ENCODE data around the gene MPPED2.

Gene MPPED2

DNA sequence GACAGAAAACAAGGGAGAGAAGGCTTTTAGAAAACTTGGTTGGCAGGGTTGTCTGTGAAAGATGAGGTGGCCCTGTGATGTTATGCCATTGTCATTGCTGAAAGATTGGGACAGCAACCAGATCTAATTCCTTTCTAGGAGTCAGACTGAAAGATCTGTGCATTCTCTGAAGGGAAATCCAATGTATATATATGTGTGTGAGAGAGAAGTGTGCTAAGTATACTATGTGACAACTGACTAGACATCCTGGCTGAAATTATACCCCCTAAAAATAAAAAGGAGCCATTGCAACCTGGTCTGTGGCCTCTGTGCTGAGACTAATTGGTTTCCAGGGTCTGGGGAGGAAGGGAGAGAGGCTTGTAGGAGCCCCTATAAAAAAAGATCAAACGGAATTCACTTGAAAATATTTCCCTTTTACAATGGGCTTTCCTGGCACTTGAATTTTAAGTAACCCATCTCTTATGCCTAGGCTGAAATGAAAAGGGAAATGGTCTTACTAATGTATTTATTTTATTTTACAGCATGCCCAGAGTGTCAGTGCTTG is 1.2 kb upstream of the MPPED2 start:
- in situ Hi-C loops (cut with HindIII; ENCODE audit: low sequenced_read_pairs) = no loop called here
- no peak overlapping the region for H3K4me3 ChIP-seq (ENCODE audit: low read depth, low read length)
- DNase-seq (ENCODE audit: low read depth, low spot score) = no peak
- TF ChIP-seq CTCF (IDR thresholded peaks at IDR 0.05; ENCODE audit: low read depth, low read length) = no peak

DNA sequence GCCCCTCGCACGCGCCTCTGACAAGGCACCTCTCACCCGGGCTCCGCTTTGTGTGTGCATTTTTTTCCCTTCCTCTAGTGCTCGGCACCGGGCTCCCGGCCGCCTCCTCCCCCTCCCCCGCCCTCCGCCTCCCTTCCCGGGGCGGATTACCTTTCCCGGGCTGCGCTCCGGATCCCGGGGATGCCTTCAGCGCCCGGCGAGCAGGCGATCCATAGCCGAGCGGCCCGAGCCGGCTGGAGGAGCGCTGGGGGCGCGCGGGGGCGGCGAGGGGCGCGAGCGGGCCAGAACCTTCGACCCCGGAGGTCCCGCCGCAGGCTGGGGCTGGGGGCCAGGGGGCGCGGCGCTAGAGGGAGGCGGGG is 282 bp downstream of the MPPED2 start:
- in situ Hi-C loops (cut with HindIII; ENCODE audit: low sequenced_read_pairs) = no loop called here
- peak overlapping the region; percentile 37 for H3K4me3 ChIP-seq (ENCODE audit: low read depth, low read length)
- no peak for DNase-seq (ENCODE audit: low read depth, low spot score)
- no peak for TF ChIP-seq CTCF (IDR thresholded peaks at IDR 0.05; ENCODE audit: low read depth, low read length)

DNA sequence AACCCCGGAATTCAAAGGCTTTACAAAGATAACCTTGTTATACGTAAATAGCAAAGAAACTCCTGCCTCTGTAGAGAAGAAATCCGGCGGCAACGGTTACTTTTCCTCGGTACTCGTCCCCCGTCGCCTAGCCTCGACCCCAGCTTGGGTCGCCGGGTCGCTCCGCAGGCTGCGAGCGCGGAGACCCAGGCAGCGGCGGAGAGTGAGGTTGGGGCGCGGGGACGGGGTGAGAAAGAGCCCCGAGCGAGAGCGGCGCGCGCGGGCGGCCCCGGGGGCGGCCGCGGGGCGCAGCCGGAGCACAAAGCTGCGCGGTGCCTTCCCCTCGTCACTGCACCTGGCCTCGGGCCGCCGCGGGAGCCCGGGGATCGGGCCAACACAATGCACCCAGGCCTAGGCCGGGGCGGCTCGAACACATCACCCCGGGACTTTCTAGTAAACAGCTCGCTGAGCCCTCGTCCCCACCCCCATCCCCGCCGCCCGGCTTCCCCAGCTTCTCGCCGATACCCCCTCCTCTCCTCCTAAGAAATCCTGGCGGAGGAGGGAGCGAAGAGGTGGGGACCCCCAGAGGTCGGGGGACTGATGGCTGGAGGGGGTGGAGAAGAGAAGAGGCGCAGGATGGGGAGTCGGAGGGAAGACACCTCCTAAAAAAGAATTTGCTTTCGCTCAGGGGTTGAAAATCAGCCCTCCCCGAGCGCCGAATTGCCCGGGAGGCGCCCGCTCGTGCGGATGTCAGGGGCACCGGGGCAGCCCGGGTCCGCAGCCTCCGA is 845 bp downstream of the MPPED2 start:
- in situ Hi-C loops (cut with HindIII; ENCODE audit: low sequenced_read_pairs) = no loop called here
- no peak for TF ChIP-seq CTCF (IDR thresholded peaks at IDR 0.05; ENCODE audit: low read depth, low read length)
- H3K4me3 ChIP-seq (ENCODE audit: low read depth, low read length) = peak overlapping the region; percentile 37
- no peak for DNase-seq (ENCODE audit: low read depth, low spot score)

DNA sequence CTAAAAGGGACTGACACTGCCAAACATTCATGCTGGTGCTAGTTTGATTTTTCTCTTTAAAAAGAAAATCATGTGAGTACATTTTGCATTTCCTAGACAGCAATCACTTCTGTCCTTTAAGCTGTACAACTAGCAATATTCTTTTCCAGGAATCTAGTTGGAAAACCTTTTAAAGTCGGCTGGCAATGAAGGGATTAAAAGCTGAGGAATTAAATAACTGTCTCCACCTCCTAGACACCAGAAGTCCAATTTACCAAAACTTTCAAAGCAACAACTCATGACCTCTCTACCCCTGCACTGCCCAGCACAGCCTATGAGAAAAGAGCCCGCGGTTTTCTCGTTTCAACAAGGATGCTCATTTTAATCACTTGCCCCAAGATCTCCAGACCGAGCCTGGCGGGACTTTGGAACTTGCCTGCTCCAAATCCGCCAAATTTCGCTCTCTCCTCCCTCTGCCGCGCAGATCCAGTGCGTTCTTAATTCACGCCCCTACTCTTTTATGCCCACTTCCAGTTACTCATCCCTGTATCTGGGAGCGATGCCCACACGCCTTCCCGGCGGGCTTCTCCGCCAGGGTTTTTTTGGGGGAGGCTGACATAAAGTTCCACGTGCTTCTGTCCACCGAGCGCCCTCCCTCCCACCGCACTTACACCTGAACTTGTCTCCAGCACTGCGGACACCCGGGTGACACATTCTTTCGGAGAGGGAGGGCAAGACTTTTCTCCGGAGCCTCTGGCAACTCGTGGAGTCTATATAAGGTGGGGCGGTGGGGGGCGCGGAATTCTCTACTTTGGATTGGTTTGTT is 2.5 kb downstream of the MPPED2 start:
- no peak for DNase-seq (ENCODE audit: low read depth, low spot score)
- TF ChIP-seq CTCF (IDR thresholded peaks at IDR 0.05; ENCODE audit: low read depth, low read length) = no peak
- in situ Hi-C loops (cut with HindIII; ENCODE audit: low sequenced_read_pairs) = no loop called here
- no peak overlapping the region for H3K4me3 ChIP-seq (ENCODE audit: low read depth, low read length)

DNA sequence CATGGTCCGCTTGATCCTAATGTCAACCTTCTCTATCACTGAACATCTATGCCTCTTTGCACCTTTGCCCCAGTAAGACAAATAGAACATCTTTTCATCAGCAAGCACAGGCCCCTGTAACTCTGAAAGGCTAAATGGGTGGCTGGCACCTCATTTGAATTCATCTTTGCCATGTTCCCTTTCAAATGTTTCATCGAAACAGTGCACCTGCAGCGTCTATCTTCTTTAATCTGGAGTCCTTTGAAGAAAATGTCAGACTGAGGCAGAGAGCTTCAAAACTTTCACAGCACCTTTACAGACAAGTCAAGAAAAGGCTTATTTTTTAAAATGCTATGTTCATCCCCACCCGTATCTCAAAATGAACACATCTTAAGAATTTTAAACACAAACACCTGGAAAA is 3.4 kb downstream of the MPPED2 start:
- H3K4me3 ChIP-seq (ENCODE audit: low read depth, low read length) = no peak overlapping the region
- no peak for TF ChIP-seq CTCF (IDR thresholded peaks at IDR 0.05; ENCODE audit: low read depth, low read length)
- DNase-seq (ENCODE audit: low read depth, low spot score) = no peak
- in situ Hi-C loops (cut with HindIII; ENCODE audit: low sequenced_read_pairs) = no loop called here

GRCh38 chr11:30581675-30582074 is 4.5 kb downstream of the MPPED2 start:
- in situ Hi-C loops (cut with HindIII; ENCODE audit: low sequenced_read_pairs) = no loop called here
- no peak for TF ChIP-seq CTCF (IDR thresholded peaks at IDR 0.05; ENCODE audit: low read depth, low read length)
- DNase-seq (ENCODE audit: low read depth, low spot score) = no peak
- H3K4me3 ChIP-seq (ENCODE audit: low read depth, low read length) = no peak overlapping the region
